ENCODE results near the gene NDUFA9. TPM values are rescaled to one million over a fixed set of nuclear protein-coding genes. Genes with fewer than 3 reads are reported as not detected.

Gene NDUFA9
- total and polyA plus RNA-seq, 2 of the 13 experiments (the other 11 are each of a cell fraction or from before 2014, with no cell fraction given) = 68.0 to 150 TPM

DNA sequence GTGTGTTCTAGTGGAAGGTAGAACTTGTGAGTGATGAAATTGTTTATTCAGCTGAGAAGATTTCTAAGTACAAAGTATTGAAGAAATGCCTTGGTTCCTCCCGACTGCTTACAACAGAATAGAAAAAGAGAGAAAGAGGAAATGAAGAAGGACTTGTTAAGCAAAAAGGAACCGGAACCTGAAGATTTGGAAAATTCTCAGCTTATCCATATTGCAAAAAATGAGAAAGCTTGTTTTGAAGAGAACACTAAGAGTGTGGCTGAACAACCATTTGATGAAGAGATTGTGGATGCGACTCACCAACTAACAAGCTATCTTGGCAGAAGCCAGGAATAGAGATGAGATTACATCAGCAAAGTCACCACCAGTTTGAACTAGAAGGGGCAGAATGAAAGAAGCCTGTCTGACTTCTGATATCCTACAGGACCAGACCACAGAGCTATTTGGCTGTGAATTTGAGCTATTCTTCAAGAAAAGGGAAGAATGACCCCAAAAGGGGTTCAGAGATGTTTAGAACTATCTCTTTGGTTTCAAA lies 15.1 kb downstream of the NDUFA9 start:
- ATAC-seq = no peak
- no peak overlapping the region for H3K4me2 ChIP-seq (ENCODE audit: low read depth, low read length)
- no peak overlapping the region for H3K27ac ChIP-seq (ENCODE audit: extremely low read length, insufficient read depth, low read length)
- peaks cover 38 to 89% of the 10 kb centered on the region in 2 experiments for H3K36me3 ChIP-seq (replicated peaks in 1 of 2; ENCODE audit: control insufficient read depth in 1 of 2, insufficient read depth in 2 of 2, low read length in 2 of 2)
- no peak overlapping the region for H2AFZ ChIP-seq (ENCODE audit: low read length)
- no peak overlapping the region for H3K9ac ChIP-seq (ENCODE audit: insufficient read depth, low read depth, low read length)
- no peaks in the 10 kb centered on the region for H3K9me3 ChIP-seq (ENCODE audit: low read length)
- no peaks in the 10 kb centered on the region for H3K4me1 ChIP-seq (ENCODE audit: insufficient read depth, low read length)
- no peak for DNase-seq (ENCODE audit: low spot score)
- BruUV-seq (replicated peaks) = no TSS peak
- TF ChIP-seq ARID2 (CRISPR knock-in tag; IDR thresholded peaks at IDR 0.05; ENCODE audit: borderline replicate concordance) (no peak), SIN3A (IDR thresholded peaks at IDR 0.05; ENCODE audit: borderline replicate concordance, low read depth, low read length) (no peak), ZNF749 (CRISPR knock-in tag; IDR thresholded peaks at IDR 0.05; ENCODE audit: borderline replicate concordance) (no peak), ZNF331 (CRISPR knock-in tag; IDR thresholded peaks at IDR 0.05) (no peak), ZNF225 (CRISPR knock-in tag; IDR thresholded peaks at IDR 0.05) (no peak), PLRG1 (conservative IDR thresholded peaks at IDR 0.05) (no peak), GLI4 (CRISPR knock-in tag; IDR thresholded peaks at IDR 0.05; ENCODE audit: borderline replicate concordance) (no peak), ZSCAN12 (CRISPR knock-in tag; IDR thresholded peaks at IDR 0.05) (no peak), ZNF616 (CRISPR knock-in tag; IDR thresholded peaks at IDR 0.05; ENCODE audit: low read depth) (no peak), THYN1 (CRISPR knock-in tag; IDR thresholded peaks at IDR 0.05; ENCODE audit: borderline replicate concordance, low read depth) (no peak), ZFP36L2 (CRISPR knock-in tag; IDR thresholded peaks at IDR 0.05) (no peak), ZNF33B (CRISPR knock-in tag; IDR thresholded peaks at IDR 0.05) (no peak), ZNF235 (CRISPR knock-in tag; IDR thresholded peaks at IDR 0.05; ENCODE audit: borderline replicate concordance) (no peak)
- TF ChIP-seq, protein P1, sequence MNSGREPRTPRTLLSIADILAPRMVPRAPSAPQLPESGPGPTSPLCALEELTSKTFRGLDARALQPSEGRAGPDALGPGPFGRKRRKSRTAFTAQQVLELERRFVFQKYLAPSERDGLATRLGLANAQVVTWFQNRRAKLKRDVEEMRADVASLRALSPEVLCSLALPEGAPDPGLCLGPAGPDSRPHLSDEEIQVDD (CRISPR knock-in tag; IDR thresholded peaks at IDR 0.05; ENCODE audit: borderline replicate concordance) = no peak
- TF ChIP-seq, protein P2, sequence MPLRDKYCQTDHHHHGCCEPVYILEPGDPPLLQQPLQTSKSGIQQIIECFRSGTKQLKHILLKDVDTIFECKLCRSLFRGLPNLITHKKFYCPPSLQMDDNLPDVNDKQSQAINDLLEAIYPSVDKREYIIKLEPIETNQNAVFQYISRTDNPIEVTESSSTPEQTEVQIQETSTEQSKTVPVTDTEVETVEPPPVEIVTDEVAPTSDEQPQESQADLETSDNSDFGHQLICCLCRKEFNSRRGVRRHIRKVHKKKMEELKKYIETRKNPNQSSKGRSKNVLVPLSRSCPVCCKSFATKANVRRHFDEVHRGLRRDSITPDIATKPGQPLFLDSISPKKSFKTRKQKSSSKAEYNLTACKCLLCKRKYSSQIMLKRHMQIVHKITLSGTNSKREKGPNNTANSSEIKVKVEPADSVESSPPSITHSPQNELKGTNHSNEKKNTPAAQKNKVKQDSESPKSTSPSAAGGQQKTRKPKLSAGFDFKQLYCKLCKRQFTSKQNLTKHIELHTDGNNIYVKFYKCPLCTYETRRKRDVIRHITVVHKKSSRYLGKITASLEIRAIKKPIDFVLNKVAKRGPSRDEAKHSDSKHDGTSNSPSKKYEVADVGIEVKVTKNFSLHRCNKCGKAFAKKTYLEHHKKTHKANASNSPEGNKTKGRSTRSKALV (CRISPR knock-in tag; IDR thresholded peaks at IDR 0.05) = no peak
- POLR2A ChIA-PET = no interaction called here
- in situ Hi-C loops (cut with HindIII; ENCODE audit: extremely low pct_ligation_motif_present, low pct_unique_long_range_greater_than_20kb) = no loop called here
- WGBS (ENCODE audit: low lambda C conversion rate) = 65% methylated on average over 3 of the region's 3 CpGs
- no peaks in the 10 kb centered on the region for H3K27me3 ChIP-seq (ENCODE audit: control insufficient read depth in 1 of 2, insufficient read depth in 2 of 2, low read length in 2 of 2)
- FAIRE-seq = no peak
- intact Hi-C loops (cut with micrococcal nuclease; ENCODE audit: unreplicated experiment) = no loop called here
- no peaks in the 10 kb centered on the region for H4K20me1 ChIP-seq (ENCODE audit: insufficient read depth, low read length)
- no peak overlapping the region for H3K4me3 ChIP-seq (replicated peaks in 1 of 3; ENCODE audit: insufficient read depth in 1 of 3, low read depth in 2 of 3, low read length in 3 of 3)
- H3K79me2 ChIP-seq (ENCODE audit: insufficient read depth, low read length) = no peaks in the 10 kb centered on the region
- CTCF ChIA-PET (ENCODE audit: low intra/inter-chr PET ratio, low total read pairs) = no interaction called here
